Activated T-cell treated with anti-CD3 and anti-CD28 coated beads for 48 hours (primary cell): ENCODE data around the gene SOX12.

ENCODE experiments used
- DNase-seq: peaks from one replicate; pipeline ENCODE4 v3.0.0-alpha.2; 2020; ENCODE audit warnings: low read depth

Gene SOX12

GRCh38 chr20:325045-325888, at the start of gene SOX12:
TSS of gene SOX12 (plus strand) at chr20:325552. CDS start at chr20:325925, 373 bp downstream.
- peak; percentile 98 for DNase-seq

DNA sequence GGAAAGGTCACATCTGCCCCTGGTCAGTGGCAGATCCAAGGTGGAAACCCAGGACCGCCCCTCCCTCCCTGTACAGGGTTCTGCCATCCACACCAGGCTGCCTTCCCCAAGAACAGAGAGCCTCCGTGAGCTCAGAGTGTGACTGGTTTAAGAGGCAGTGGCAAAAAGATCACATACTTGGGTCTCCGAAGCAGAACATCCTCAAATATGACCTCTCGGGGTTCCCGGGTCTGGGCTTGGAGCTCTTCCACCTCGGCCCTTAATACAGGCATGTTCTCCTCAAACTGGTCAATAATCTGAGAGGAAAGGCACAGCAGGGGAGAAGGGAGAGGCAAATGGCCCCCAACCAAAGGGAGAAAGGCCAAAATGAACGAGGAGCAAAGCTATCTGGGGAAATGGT, 49.6 kb upstream of the SOX12 start:
- DNase-seq = no peak

GRCh38 chr20:276620-277495, 48.5 kb upstream of the SOX12 start:
- DNase-seq = no peak

- no peak for DNase-seq
Measured at GRCh38 chr20:277496-277781, 47.9 kb upstream of the SOX12 start.

DNA sequence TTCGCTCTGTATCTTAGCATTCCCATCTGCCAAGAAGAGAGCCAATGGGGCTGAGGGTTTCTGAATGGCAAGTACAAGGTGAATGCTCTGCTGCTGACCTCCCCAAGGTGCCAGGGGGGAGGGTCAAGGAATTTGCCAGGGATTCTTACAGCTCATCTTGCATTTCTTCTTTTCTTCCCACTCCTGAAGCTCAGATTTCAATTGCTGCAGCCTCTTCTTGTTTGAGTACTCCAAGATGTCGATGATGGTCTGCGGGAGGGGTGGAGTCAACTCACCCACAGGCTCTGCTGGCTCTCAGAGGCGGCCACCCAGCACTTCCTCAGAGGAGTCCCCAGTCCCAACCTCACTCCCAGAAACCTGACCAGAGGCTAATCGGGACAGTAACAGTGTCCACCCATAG, 47.2 kb upstream of the SOX12 start:
- DNase-seq = no peak

DNA sequence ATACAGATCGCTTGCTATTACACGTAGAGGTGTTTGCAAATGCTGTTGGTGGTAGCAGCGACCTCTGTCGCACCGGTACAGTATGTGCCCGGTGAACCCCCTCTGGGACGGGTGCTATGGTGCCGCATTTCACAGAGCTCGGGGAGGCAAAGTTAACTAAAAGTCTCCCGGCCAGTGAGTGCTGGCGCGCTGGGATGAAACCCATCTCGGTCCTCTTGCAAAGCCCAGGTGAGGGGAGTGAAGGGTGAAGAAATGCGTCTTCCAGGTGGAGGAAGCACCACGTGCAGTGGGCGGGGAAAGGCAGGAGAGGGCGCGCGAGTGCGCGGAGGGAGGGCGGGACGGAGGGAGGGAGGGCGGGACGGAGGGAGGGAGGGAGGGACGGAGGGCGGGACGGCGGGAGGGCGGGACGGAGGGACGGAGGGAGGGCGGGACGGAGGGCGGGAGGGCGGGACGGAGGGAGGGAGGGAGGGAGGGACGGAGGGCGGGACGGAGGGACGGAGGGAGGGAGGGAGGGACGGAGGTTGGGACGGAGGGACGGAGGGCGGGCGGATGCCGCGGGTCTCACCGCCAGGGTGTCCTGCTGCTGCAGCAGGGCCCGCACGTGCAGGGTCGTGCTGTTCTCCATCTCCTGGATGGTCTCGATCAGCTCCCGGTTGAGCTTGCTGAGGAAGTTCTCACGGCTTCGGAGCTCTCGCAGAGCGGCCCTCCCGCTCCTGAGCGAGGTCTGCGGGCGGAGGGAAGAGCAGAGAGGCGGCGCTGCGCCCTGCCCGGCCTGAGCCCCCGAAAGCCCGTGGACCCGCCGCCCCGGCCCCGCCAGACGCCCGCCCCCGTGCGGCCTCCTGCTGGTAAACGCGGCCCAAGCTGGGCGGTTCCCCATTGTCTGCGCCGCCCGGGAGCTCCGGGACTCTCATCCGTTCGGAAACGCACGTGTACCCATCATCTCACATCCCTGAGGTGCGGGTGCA, 46.5 kb upstream of the SOX12 start:
- DNase-seq = no peak

DNA sequence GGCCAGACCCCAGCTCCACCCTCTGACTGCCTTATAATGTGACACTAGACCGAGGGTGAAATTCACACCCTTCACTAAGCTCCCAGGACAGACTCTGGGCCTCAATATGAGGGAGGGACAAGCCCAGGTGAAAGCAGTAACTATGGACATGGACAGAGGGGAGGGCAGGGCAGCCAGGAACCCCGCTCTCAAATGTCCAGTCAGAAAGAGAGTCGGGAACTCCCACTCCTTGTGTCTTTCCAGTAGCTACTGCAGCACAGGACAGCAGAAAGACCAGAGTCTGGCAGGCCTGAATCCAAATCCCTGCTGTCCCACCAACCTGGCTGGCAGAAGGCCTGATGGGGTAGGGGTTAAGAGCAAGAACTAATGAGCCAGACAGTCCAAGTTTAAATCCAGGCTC, 41.2 kb upstream of the SOX12 start:
- no peak for DNase-seq

GRCh38 chr20:286508-286907, 38.8 kb upstream of the SOX12 start:
- DNase-seq = no peak

DNA sequence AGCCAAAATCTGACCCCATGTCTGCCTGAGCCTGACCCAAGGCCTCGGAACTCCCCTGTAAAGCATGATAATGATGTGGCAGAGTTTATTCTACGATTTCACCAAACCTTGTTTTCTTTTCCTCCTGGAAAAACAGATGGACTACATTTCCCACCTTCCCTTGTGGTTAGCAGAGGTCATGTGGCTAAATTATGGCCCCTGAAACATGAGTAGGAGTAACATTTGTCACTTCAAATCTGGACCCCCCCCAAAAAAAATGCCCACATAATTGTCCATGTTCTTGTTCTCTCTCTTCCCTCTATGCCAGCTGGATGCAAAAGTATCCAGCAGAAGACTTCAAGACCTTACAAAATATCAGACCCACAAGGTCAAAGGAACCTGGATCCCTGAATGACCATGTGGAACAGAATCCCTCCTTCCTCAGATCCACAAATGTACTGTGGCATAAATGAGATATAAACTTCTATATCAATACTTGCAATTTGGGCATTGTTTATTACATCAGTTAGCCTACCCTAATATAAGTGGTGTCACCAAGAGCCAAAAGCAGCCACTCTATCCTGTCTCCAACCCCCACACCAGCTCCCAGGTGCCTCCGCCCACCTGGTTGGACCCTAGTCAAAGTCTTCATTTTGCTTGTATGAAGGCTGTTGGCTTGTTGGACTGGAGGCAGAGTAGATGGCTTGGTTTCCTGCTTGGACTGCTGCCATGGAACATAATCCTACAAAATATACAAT, 36.2 kb upstream of the SOX12 start:
- DNase-seq = no peak

GRCh38 chr20:289693-290083, 35.7 kb upstream of the SOX12 start:
- DNase-seq = no peak

DNA sequence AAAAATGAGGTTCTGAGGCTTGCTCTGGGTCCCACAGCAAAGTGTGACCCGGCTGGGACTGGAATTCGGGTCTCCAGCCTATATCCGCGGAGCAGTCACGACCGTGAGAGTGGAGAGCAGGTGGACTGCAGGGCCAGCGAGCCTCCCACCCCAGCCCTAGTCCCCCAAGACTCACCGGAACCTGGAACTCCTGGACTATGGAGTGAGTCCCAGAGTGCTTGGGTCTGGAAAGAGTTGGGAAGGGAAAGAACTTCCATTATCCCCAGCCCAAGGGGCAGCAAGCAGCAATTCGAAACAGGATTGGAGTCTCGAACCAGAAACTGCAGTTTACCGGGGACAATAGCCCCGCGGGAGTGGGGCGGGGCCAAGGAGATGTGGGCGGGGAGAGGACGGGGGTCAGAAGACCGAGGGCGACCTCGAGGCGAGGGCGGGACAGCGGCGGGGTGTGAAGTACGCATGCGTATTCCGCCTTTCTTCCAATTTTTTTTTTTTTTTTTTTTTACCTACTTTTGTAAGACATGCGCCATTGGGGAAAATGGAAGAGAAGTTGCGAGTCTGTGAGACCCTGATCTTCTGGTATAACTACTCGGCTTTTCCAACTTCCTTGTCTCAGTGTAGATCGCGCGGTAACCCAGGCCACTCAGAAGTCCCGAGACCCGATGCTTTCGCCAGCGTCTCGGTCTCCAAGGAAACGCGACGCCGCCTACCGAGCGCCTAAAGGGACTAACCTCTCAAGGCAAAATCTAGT, 35.1 kb upstream of the SOX12 start, which contains the start of gene C20orf96:
Gene C20orf96, minus strand, starts transcription at position 667 of the 748 bp plus-strand sequence. Its CDS starts 140 bp downstream, at position 527.
- peak; percentile 85 for DNase-seq

GRCh38 chr20:294602-295001, 30.8 kb upstream of the SOX12 start:
- DNase-seq = no peak

GRCh38 chr20:295804-296203, 29.5 kb upstream of the SOX12 start:
- no peak for DNase-seq

- peak; percentile 80 for DNase-seq
Measured at GRCh38 chr20:297098-297924, 28.0 kb upstream of the SOX12 start, which contains the start of gene ZCCHC3. TSS of gene ZCCHC3 (plus strand) at chr20:297570. CDS start at chr20:297587, 17 bp downstream.

DNA sequence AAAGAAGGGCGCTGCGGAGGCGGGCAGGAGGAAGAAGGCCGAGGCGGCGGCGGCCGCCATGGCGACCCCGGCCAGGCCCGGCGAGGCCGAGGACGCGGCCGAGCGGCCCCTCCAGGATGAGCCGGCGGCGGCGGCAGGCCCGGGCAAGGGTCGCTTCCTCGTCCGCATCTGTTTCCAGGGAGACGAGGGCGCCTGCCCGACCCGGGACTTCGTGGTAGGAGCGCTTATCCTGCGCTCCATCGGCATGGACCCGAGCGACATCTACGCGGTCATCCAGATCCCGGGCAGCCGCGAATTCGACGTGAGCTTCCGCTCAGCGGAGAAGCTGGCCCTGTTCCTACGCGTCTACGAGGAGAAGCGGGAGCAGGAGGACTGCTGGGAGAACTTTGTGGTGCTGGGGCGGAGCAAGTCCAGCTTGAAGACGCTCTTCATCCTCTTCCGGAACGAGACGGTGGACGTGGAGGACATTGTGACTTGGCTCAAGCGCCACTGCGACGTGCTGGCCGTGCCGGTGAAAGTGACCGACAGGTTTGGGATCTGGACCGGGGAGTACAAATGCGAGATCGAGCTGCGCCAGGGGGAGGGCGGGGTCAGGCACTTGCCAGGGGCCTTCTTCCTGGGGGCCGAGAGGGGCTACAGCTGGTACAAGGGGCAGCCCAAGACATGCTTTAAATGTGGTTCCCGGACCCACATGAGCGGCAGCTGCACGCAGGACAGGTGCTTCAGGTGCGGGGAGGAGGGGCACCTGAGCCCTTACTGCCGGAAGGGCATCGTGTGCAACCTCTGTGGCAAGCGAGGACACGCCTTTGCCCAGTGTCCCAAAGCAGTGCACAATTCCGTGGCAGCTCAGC, 27.2 kb upstream of the SOX12 start:
- DNase-seq = peak; percentile 47

DNA sequence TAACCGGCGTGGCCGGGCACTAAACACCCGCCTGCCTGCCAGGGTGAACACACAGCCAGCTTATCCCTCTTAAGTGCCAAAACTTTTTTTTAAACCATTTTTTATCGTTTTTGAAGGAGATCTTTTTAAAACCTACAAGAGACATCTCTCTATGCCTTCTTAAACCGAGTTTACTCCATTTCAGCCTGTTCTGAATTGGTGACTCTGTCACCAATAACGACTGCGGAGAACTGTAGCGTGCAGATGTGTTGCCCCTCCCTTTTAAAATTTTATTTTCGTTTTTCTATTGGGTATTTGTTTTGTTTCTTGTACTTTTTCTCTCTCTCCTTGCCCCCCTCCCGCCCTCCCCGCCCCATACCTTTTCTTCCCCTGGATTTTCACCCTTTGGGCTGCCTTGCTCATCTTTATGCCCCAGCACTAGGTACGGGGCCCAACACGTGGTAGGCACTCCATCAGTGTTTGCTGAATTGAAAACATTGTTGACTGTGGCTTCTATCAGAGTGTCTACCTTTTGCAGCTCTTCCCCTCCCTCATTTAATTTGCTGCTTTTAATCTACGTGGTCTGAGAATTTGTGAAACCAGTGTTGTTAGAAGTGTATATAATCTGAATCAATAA, 26.5 kb upstream of the SOX12 start:
- no peak for DNase-seq

DNA sequence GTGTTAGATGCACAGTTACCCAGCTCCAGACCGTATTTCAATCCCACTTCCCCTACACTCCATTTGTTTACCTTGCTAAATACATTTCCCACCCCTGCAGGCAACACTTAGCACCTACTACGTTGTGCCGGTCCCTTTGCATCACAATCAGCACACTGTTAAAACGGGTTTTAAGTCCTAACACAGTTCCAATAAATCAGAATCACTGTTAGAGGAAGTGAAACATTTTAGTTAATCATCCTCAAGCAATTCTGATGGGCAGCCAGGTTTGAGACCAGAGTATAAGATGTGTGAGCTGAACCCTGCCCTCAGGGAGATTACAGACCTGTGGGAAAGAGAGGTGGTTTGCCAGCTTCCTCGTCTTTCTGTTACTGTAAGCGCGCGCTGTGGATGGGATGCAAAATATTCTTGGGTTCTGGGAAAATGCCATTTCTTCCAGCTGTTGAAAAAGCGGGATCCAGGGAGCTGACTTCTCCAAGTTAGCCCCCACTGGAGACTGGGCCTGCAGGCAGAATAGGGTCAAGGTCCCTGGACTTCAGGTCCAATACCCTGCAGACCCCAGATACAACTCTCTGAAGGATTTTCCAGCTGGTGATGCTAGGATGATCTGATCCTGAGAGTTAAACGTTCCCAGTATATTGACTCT, 24.9 kb upstream of the SOX12 start:
- DNase-seq = no peak
